Naive thymus-derived CD4-positive, alpha-beta T cell (primary cell): ENCODE results near the gene CABLES2. TPM values are rescaled to one million over a fixed set of nuclear protein-coding genes. Genes with fewer than 3 reads are reported as not detected.

Source experiments
- ATAC-seq: fragments of 150-1000 bp; cut with Tn5 transposase; 2 replicates; pipeline ENCODE4 v1.10.0; 2021; ENCODE audit warnings: mild to moderate bottlenecking, moderate library complexity
- CTCF ChIA-PET: fragments of 350-600 bp; sonication (Branson Sonifier 250); formaldehyde crosslinking; loops from one replicate; lab custom pipeline; 2021; ENCODE audit warnings: antibody characterized with exemption; lab: Charles Lee
- POLR2A ChIA-PET: fragments of 350-600 bp; sonication (Branson Sonifier 250); formaldehyde crosslinking; loops from one replicate; lab custom pipeline; 2021; ENCODE audit warnings: antibody characterized with exemption, inconsistent platforms; lab: Charles Lee
- DNase-seq, 9 donors: peaks; one replicate each; pipeline versions ENCODE4 v3.0.0 to v3.0.0-alpha.2; 2020 to 2022; ENCODE audit warnings: mixed read lengths in 1 of 9
- H3K27ac ChIP-seq: one replicate; pipeline ENCODE4 v1.7.0; 2013; ENCODE audit warnings: mild to moderate bottlenecking, low read depth, low read length, moderate library complexity
- H3K27me3 ChIP-seq, 2 donors: one replicate each; pipeline ENCODE4 v1.7.0; 2013; ENCODE audit warnings: low read length in 2 of 2, mild to moderate bottlenecking in 2 of 2, moderate library complexity in 2 of 2; ENCODE audit not compliant: control insufficient read depth in 2 of 2, insufficient read depth in 2 of 2
- H3K36me3 ChIP-seq, 3 experiments: 1 replicate in 2 of 3; 2 replicates in 1 of 3; pipeline ENCODE4 v1.7.0; 2013; ENCODE audit warnings: low read length in 3 of 3, mild to moderate bottlenecking in 3 of 3, moderate library complexity in 1 of 3; ENCODE audit not compliant: insufficient read depth in 3 of 3, control insufficient read depth in 2 of 3
- H3K4me1 ChIP-seq, 2 donors: one replicate each; pipeline ENCODE4 v1.7.0; 2013; ENCODE audit warnings: low read length in 2 of 2, mild to moderate bottlenecking in 2 of 2, moderate library complexity in 1 of 2; ENCODE audit not compliant: control insufficient read depth in 2 of 2, insufficient read depth in 2 of 2
- H3K4me3 ChIP-seq: 2 replicates; pipeline ENCODE4 v1.7.0; 2013; ENCODE audit warnings: mild to moderate bottlenecking, low read length
- H3K9me3 ChIP-seq, 3 experiments: 1 replicate in 2 of 3; 2 replicates in 1 of 3; pipeline ENCODE4 v1.7.0; 2013; ENCODE audit warnings: low read length in 3 of 3; ENCODE audit not compliant: control insufficient read depth in 2 of 3
- H3K27ac Mint-ChIP-seq, 9 donors: one replicate each; pipeline ENCODE4 v1.8.0; 2020 to 2022; ENCODE audit warnings: mixed read lengths in 9 of 9, mild to moderate bottlenecking in 8 of 9, moderate library complexity in 5 of 9, inconsistent platforms in 2 of 9
- H3K27me3 Mint-ChIP-seq, 5 donors: one replicate each; pipeline ENCODE4 v1.8.0; 2021 to 2022; ENCODE audit warnings: mixed read lengths in 5 of 5, mild to moderate bottlenecking in 1 of 5
- H3K36me3 Mint-ChIP-seq, 5 donors: one replicate each; pipeline ENCODE4 v1.8.0; 2020 to 2022; ENCODE audit warnings: mixed read lengths in 5 of 5, mild to moderate bottlenecking in 3 of 5, inconsistent platforms in 1 of 5
- H3K4me1 Mint-ChIP-seq, 7 donors: one replicate each; pipeline ENCODE4 v1.8.0; 2020 to 2022; ENCODE audit warnings: mixed read lengths in 7 of 7, mild to moderate bottlenecking in 3 of 7, inconsistent platforms in 1 of 7
- H3K4me3 Mint-ChIP-seq, 10 donors: one replicate each; pipeline ENCODE4 v1.8.0; 2020 to 2022; ENCODE audit warnings: mild to moderate bottlenecking in 10 of 10, mixed read lengths in 10 of 10, moderate library complexity in 6 of 10, inconsistent platforms in 2 of 10
- H3K9me3 Mint-ChIP-seq, 11 donors: one replicate each; pipeline ENCODE4 v1.8.0; 2020 to 2022; ENCODE audit warnings: mixed read lengths in 11 of 11, mild to moderate bottlenecking in 4 of 11, inconsistent platforms in 1 of 11, moderate library complexity in 1 of 11
- intact Hi-C, 2 donors: fragments of 100-400 bp; cut with micrococcal nuclease; formaldehyde crosslinking; loops; one replicate each; pipeline ENCODE4 v1.15.1; 2023
- polyA plus RNA-seq, 2 donors: library from polyadenylated mRNA; unstranded; fragments of 300-500 nt; fragmentation: Illumina TruSeq; gene quantifications; one replicate each; pipeline ENCODE4 v1.2.3, GENCODE V29; 2021
- total RNA-seq, 6 experiments: library from RNA in 5 of 6; stranded (reverse) in 5 of 6; gene quantifications; 1 replicate in 5 of 6; 2 replicates in 1 of 6; pipeline ENCODE4 v1.2.3 and lab custom pipeline; 2021 to 2026

The CABLES2 gene
- total and polyA plus RNA-seq, 7 experiments from 2014 or later, result 0.61 to 16.7 (median 5.6) TPM

DNA sequence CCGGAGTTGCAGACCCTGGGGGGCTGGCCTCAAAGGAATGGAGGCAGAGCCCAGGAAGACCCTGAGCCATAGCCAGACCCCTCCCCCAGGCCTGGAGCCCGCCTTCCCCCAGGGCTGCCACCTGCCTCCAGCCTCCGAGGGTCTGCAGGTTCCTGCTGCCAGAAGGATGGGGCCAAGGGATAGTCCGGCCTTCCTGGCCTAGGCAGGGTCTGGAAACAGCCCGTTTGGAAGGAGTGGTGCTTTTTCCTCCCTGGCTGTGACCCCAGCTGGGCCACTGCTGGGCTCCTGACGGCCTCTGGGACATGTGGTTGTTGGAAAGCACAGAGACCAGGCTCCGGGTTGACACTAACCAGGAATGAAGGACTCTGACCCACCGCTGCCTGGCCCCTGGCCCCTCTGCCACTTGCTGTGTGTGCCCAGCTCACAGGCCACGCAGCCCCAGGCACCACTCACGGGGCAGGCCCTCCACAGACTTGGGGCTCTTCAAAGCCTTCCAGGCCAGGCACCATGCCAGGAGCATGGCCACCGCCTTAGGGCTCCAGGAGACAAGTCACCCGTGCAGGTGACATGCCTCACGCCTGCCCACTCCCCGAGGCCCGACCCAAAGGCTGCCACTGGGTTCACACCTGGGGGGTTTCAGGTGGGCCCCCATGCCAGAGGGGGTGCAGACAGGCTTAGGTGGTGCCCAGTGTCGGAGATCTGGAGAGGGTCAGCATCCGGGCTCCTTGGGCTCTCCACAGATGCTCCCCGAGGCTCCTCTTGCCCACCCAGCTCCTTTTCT, 36.1 kb downstream of the CABLES2 start:
- Histone ChIP-seq H3K36me3 (no peaks in the 10 kb centered on the region), H3K9me3 (no peaks in the 10 kb centered on the region), H3K4me3 (no peak overlapping the region), H3K27me3 (peaks cover 0 to 18% of the 10 kb centered on the region in 2 donors), H3K27ac (no peak overlapping the region), H3K4me1 (peaks cover 0 to 10% of the 10 kb centered on the region in 2 donors)
- Mint-ChIP-seq H3K27me3 (peaks cover under 1 to 25% (median 5%) of the 10 kb centered on the region in 5 donors), H3K9me3 (no peaks in the 10 kb centered on the region), H3K27ac (no peak overlapping the region), H3K4me1 (peaks cover 0 to 6% (median 0%) of the 10 kb centered on the region in 7 donors), H3K4me3 (no peak overlapping the region), H3K36me3 (no peaks in the 10 kb centered on the region)
- intact Hi-C loops, result no loop called here
- CTCF ChIA-PET, result no interaction called here
- no peak for ATAC-seq
- POLR2A ChIA-PET, result no interaction called here
- no peak for DNase-seq

- intact Hi-C loops, result no loop called here
- Histone ChIP-seq H3K36me3 (no peaks in the 10 kb centered on the region), H3K9me3 (no peaks in the 10 kb centered on the region), H3K27ac (no peak overlapping the region), H3K4me1 (peaks cover 0 to 11% of the 10 kb centered on the region in 2 donors), H3K4me3 (no peak overlapping the region), H3K27me3 (peaks cover 0 to 20% of the 10 kb centered on the region in 2 donors)
- CTCF ChIA-PET, result no interaction called here
- H3K4me1 Mint-ChIP-seq, result peaks cover 0 to 6% (median 2%) of the 10 kb centered on the region in 7 donors
- no peaks in the 10 kb centered on the region for H3K36me3 Mint-ChIP-seq
- POLR2A ChIA-PET, result no interaction called here
- DNase-seq (peak in 1 of 9 donors; percentile 49), ATAC-seq (no peak)
- no peaks in the 10 kb centered on the region for H3K9me3 Mint-ChIP-seq
- peaks cover 3 to 29% (median 8%) of the 10 kb centered on the region in 5 donors for H3K27me3 Mint-ChIP-seq
- H3K27ac Mint-ChIP-seq, result no peak overlapping the region
- no peak overlapping the region for H3K4me3 Mint-ChIP-seq
Observed at GRCh38 chr20:62370115-62370806, 36.8 kb downstream of the CABLES2 start.

GRCh38 chr20:62369815-62370114, 37.3 kb downstream of the CABLES2 start:
- H3K27ac Mint-ChIP-seq, result no peak overlapping the region
- H3K27ac ChIP-seq, result no peak overlapping the region
- no peaks in the 10 kb centered on the region for H3K36me3 Mint-ChIP-seq
- H3K4me1 Mint-ChIP-seq, result peaks cover 0 to 8% (median 2%) of the 10 kb centered on the region in 7 donors
- peaks cover 0 to 20% of the 10 kb centered on the region in 2 donors for H3K27me3 ChIP-seq
- no peak for ATAC-seq
- no peak for DNase-seq
- H3K9me3 Mint-ChIP-seq, result no peaks in the 10 kb centered on the region
- H3K36me3 ChIP-seq, result no peaks in the 10 kb centered on the region
- no peak overlapping the region for H3K4me3 Mint-ChIP-seq
- no peak overlapping the region for H3K4me3 ChIP-seq
- H3K27me3 Mint-ChIP-seq, result peaks cover 8 to 34% (median 13%) of the 10 kb centered on the region in 5 donors
- CTCF ChIA-PET, result no interaction called here
- H3K4me1 ChIP-seq, result peaks cover 0 to 11% of the 10 kb centered on the region in 2 donors
- intact Hi-C loops, result loop anchor here in 1 of 2 donors (5.0 kb wide), 1 partner anchor 67 kb away; the partner anchor contains the start of gene ADRM1
- no peaks in the 10 kb centered on the region for H3K9me3 ChIP-seq
- POLR2A ChIA-PET, result no interaction called here

DNA sequence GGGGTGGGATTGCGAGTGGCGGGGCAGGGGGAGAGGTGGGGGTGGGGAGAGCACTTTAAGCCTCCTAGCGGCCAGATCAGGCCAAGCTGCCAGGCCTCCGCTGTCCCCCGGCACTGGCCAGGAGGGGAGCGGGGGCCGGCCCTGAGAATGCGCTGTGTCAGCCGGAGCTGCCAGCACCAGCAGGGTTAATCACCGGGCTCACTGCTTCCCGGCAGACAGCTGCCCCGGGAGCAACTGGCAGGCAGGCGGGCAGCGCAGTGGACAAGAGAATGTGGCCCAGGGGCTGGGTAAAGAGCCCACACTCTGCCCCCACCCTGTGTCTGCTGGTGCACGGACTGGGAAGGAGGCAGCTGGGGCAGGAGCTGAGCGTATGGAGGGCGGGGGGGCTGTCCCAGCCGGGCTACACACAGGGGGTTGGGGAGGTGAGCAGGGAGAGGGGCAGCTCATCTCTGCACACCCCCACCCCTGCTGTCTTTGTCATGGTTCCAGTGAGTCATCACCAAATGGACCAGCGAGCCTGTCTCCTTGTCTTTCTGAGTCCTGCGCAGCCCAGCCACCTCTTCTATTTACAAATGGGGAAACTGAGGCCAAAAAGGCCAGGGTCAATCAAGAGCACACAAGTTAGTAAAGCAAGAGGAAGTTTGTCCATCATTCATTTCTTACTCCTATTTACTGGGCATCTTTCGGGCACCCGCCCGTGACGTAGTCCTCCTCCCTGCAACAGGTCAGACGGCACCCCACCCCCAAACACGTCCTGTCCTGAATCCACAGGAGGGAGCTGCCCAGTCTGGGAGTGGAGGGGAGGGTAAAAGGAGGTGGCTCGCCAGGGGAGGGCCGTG, 37.9 kb downstream of the CABLES2 start:
- Mint-ChIP-seq H3K36me3 (no peaks in the 10 kb centered on the region), H3K27ac (no peak overlapping the region), H3K4me1 (peaks cover 0 to 8% (median 2%) of the 10 kb centered on the region in 7 donors), H3K4me3 (peak overlapping the region in 3 of 10 donors; percentile 42 to 87 (median 71)), H3K9me3 (no peaks in the 10 kb centered on the region), H3K27me3 (peaks cover 9 to 36% (median 16%) of the 10 kb centered on the region in 5 donors)
- Histone ChIP-seq H3K27me3 (peaks cover 0 to 20% of the 10 kb centered on the region in 2 donors), H3K9me3 (no peaks in the 10 kb centered on the region), H3K27ac (no peak overlapping the region), H3K4me1 (peaks cover 0 to 11% of the 10 kb centered on the region in 2 donors), H3K4me3 (no peak overlapping the region), H3K36me3 (no peaks in the 10 kb centered on the region)
- intact Hi-C loops, result loop anchor here in 1 of 2 donors (5.0 kb wide), 1 partner anchor 67 kb away; the partner anchor contains the start of gene ADRM1
- ATAC-seq (no peak), DNase-seq (no peak)
- ChIA-PET CTCF (no interaction called here), POLR2A (interaction anchor here (0.6 kb wide), 1 partner anchor 392 kb away, joined by 3 read pairs; no protein-coding TSS in a partner anchor)

- ChIA-PET POLR2A (interaction anchor here (0.6 kb wide), 1 partner anchor 392 kb away, joined by 3 read pairs; no protein-coding TSS in a partner anchor), CTCF (interaction anchor here (0.6 kb wide), 1 partner anchor 28 kb away, joined by 4 read pairs; no protein-coding TSS in a partner anchor)
- no peak overlapping the region for H3K27ac ChIP-seq
- no peaks in the 10 kb centered on the region for H3K36me3 Mint-ChIP-seq
- H3K4me1 Mint-ChIP-seq, result peaks cover 0 to 8% (median 2%) of the 10 kb centered on the region in 7 donors
- H3K27me3 ChIP-seq, result peaks cover 0 to 20% of the 10 kb centered on the region in 2 donors
- no peak overlapping the region for H3K4me3 ChIP-seq
- intact Hi-C loops, result loop anchor here in 1 of 2 donors (5.0 kb wide), 1 partner anchor 66 kb away; the partner anchor contains the start of gene ADRM1
- DNase-seq, result no peak
- H3K27ac Mint-ChIP-seq, result no peak overlapping the region
- no peak for ATAC-seq
- no peaks in the 10 kb centered on the region for H3K36me3 ChIP-seq
- H3K27me3 Mint-ChIP-seq, result peaks cover 13 to 36% (median 21%) of the 10 kb centered on the region in 5 donors
- H3K9me3 ChIP-seq, result no peaks in the 10 kb centered on the region
- H3K4me3 Mint-ChIP-seq, result peak overlapping the region in 9 of 10 donors; percentile 23 to 87 (median 59)
- no peaks in the 10 kb centered on the region for H3K9me3 Mint-ChIP-seq
- peaks cover 0 to 11% of the 10 kb centered on the region in 2 donors for H3K4me1 ChIP-seq
Observed at GRCh38 chr20:62368392-62368975, 38.6 kb downstream of the CABLES2 start.
